Osteoblast (primary cell): ENCODE results near the gene ANKRD6. TPM values are rescaled to one million over a fixed set of nuclear protein-coding genes. Genes with fewer than 3 reads are reported as not detected.

Experiments used
- DNase-seq: peaks from one replicate; pipeline ENCODE4 v3.0.0; 2011; ENCODE audit warnings: low spot score, mixed read lengths; ENCODE audit not compliant: insufficient read length; ENCODE audit errors: missing footprints
- H2AFZ ChIP-seq: 2 replicates; pipeline ENCODE4 v1.6.0; 2011; ENCODE audit warnings: mild to moderate bottlenecking, low read length
- H3K27ac ChIP-seq: 2 replicates; pipeline ENCODE4 v1.5.1; 2011; ENCODE audit warnings: mild to moderate bottlenecking, low read depth, low read length, moderate library complexity
- H3K27me3 ChIP-seq: 2 replicates; pipeline ENCODE4 v1.6.0; 2012; ENCODE audit warnings: mild to moderate bottlenecking, control low read depth, inconsistent platforms, low read length, moderate library complexity; ENCODE audit not compliant: insufficient read depth
- H3K36me3 ChIP-seq: 2 replicates; pipeline ENCODE4 v1.5.1; 2011; ENCODE audit warnings: mild to moderate bottlenecking, low read length, control low read depth, moderate library complexity; ENCODE audit not compliant: insufficient read depth
- H3K4me1 ChIP-seq: 2 replicates; pipeline ENCODE4 v1.5.1; 2011; ENCODE audit warnings: mild to moderate bottlenecking, low read length, control low read depth, moderate library complexity; ENCODE audit not compliant: insufficient read depth
- H3K4me2 ChIP-seq: 2 replicates; pipeline ENCODE4 v1.6.0; 2011; ENCODE audit warnings: mild to moderate bottlenecking, low read length; ENCODE audit not compliant: insufficient read depth
- H3K4me3 ChIP-seq: fragments of 200-600 bp; sonication (generic); 3 replicates; pipeline ENCODE4 v1.5.1; 2012; ENCODE audit warnings: mild to moderate bottlenecking, low read length, inconsistent platforms; ENCODE audit not compliant: insufficient read depth
- H3K79me2 ChIP-seq: 2 replicates; pipeline ENCODE4 v1.6.0; 2012; ENCODE audit warnings: mild to moderate bottlenecking, low read length, control low read depth, inconsistent platforms; ENCODE audit not compliant: insufficient read depth
- H3K9me3 ChIP-seq: 2 replicates; pipeline ENCODE4 v1.5.1; 2011; ENCODE audit warnings: low read depth, low read length, control low read depth
- H4K20me1 ChIP-seq: 2 replicates; pipeline ENCODE4 v1.6.0; 2012; ENCODE audit warnings: mild to moderate bottlenecking, low read length, control low read depth; ENCODE audit not compliant: insufficient read depth
- total RNA-seq: library from RNA; depleted of rRNA; stranded (reverse); fragments of >200 nt; gene quantifications from 2 replicates; pipeline ENCODE4 v1.2.3, GENCODE V29; 2012
- TF ChIP-seq, protein P1 (sequence below): IDR thresholded peaks from 2 replicates; pipeline ENCODE4 v1.5.1; 2011; ENCODE audit warnings: mild to moderate bottlenecking, low read depth, low read length, moderate library complexity; ENCODE audit errors: extremely low read depth

The ANKRD6 gene
- total RNA-seq, 1 donor: 11.2 TPM

DNA sequence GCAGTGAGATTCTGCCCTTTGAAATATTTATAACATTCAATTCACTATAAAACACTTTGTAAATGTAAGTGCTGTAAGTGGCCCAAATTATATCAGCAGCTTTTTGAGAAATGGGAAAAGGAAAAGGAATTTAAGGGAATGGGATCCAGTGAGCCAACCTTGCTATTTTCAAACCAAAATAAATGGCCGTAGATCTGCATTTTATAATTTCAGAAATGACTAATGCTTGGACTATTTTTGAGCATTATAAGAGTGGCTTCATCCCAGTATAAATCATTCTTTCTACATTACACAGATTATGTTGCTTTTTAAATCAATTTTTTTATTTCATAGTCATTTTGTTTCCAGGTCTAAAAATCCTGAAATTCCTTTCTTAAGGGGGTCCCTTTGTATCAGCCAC, 49.2 kb downstream of the ANKRD6 start:
- Histone ChIP-seq H3K27me3 (no peaks in the 10 kb centered on the region), H3K4me1 (peaks cover 18% of the 10 kb centered on the region), H3K27ac (peak overlapping the region; percentile 2), H3K4me2 (peak overlapping the region; percentile 30), H3K36me3 (no peaks in the 10 kb centered on the region), H3K9me3 (no peaks in the 10 kb centered on the region), H3K79me2 (no peaks in the 10 kb centered on the region), H2AFZ (no peak overlapping the region), H4K20me1 (no peaks in the 10 kb centered on the region), H3K4me3 (no peak overlapping the region)
- DNase-seq: no peak
- TF ChIP-seq, protein P1, sequence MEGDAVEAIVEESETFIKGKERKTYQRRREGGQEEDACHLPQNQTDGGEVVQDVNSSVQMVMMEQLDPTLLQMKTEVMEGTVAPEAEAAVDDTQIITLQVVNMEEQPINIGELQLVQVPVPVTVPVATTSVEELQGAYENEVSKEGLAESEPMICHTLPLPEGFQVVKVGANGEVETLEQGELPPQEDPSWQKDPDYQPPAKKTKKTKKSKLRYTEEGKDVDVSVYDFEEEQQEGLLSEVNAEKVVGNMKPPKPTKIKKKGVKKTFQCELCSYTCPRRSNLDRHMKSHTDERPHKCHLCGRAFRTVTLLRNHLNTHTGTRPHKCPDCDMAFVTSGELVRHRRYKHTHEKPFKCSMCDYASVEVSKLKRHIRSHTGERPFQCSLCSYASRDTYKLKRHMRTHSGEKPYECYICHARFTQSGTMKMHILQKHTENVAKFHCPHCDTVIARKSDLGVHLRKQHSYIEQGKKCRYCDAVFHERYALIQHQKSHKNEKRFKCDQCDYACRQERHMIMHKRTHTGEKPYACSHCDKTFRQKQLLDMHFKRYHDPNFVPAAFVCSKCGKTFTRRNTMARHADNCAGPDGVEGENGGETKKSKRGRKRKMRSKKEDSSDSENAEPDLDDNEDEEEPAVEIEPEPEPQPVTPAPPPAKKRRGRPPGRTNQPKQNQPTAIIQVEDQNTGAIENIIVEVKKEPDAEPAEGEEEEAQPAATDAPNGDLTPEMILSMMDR: no peak

DNA sequence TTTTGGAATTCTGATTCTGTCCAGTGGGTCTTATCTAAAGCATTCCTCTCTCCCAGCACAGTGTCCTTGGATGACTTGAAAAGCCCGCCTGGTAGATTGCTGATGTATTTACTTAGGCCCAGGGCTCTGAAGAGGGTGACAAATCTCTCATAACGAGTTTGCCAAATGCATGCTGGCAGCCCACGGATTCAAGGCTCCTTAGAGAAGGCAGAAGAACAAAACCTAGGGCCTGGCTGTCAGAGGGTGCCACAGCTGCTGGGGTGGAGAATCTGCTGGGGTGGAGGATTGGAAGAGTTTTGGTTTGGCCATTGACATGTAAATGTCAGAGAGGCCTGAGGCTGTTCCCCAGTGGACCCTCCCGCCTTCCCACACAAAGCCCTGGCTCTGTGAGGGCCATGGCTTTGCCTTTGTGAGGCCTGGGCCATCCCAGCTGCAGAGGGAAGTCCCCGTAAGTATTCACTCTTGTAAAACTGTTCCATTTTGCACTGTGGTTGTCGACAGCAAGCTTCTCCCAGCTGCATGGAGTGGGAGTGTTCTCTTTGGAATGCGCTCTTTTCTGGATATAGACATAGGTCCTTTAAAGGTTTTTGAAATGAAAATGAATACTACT, 50.3 kb downstream of the ANKRD6 start:
- H2AFZ ChIP-seq: peak overlapping the region; percentile 32
- peak overlapping the region; percentile 30 for H3K4me2 ChIP-seq
- no peaks in the 10 kb centered on the region for H3K36me3 ChIP-seq
- no peaks in the 10 kb centered on the region for H3K27me3 ChIP-seq
- H3K4me3 ChIP-seq: no peak overlapping the region
- TF ChIP-seq, protein P1: no peak
- H3K79me2 ChIP-seq: no peaks in the 10 kb centered on the region
- H3K9me3 ChIP-seq: no peaks in the 10 kb centered on the region
- no peak overlapping the region for H3K27ac ChIP-seq
- H4K20me1 ChIP-seq: no peaks in the 10 kb centered on the region
- H3K4me1 ChIP-seq: peaks cover 18% of the 10 kb centered on the region
- DNase-seq: peak; percentile 78

DNA sequence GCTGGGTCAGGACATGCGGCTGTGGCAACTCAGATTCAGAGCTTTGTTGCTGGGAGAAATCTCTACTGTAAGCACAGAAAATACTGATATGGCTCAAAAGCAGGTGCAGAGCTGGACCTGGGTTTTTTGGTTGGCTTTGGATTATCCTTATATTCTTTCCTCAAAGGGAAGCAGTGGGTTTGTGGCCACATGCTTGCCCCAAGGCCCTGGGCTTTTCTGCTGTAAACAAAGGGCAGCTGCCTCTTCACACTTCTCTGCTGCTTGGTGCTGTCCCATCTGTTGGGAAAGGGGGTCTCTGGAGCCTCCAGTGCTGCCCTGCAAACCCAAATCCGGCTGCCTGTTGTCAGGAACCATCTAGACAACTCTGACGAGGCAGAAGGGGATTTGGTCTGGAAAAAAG, 52.4 kb downstream of the ANKRD6 start:
- H3K9me3 ChIP-seq: no peaks in the 10 kb centered on the region
- no peak overlapping the region for H3K27ac ChIP-seq
- no peak overlapping the region for H2AFZ ChIP-seq
- H3K4me3 ChIP-seq: no peak overlapping the region
- H3K79me2 ChIP-seq: no peaks in the 10 kb centered on the region
- TF ChIP-seq, protein P1: no peak
- peaks cover 18% of the 10 kb centered on the region for H3K4me1 ChIP-seq
- no peaks in the 10 kb centered on the region for H3K27me3 ChIP-seq
- no peaks in the 10 kb centered on the region for H4K20me1 ChIP-seq
- DNase-seq: no peak
- H3K4me2 ChIP-seq: no peak overlapping the region
- H3K36me3 ChIP-seq: no peaks in the 10 kb centered on the region

DNA sequence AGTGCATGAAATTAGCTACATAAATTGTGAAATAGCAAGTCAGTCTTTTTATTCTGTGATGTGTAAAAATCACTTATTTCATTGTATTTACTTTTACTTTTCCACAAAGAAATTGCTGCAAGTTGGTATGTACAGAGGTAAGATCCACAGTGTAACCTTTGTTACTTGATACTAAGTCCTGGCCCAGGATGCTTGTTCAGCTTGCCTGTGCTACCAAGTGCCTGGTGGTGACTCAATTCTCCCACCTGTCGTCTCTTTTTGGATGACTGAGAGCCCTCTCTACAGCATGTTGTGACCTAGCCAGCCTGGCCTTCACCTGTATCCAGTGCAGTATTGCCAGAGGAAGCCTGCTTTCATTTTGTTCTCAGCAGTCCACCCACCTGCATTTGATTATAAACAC, 54.9 kb downstream of the ANKRD6 start:
- Histone ChIP-seq H3K36me3 (no peaks in the 10 kb centered on the region), H3K27ac (no peak overlapping the region), H3K4me1 (peaks cover 6% of the 10 kb centered on the region), H3K4me2 (no peak overlapping the region), H3K9me3 (no peaks in the 10 kb centered on the region), H3K4me3 (no peak overlapping the region), H4K20me1 (no peaks in the 10 kb centered on the region), H3K79me2 (no peaks in the 10 kb centered on the region), H3K27me3 (no peaks in the 10 kb centered on the region), H2AFZ (no peak overlapping the region)
- DNase-seq: no peak
- TF ChIP-seq, protein P1: no peak
